ENCODE data around the gene HDGFL3. TPM values are rescaled to one million over a fixed set of nuclear protein-coding genes. Genes with fewer than 3 reads are reported as not detected.

HDGFL3 gene
- total RNA-seq, 4 donors from 2014 or later = 1.00 to 7.1 (median 4.1) TPM

GRCh38 chr15:83109532-83109931 lies 98.1 kb downstream of the HDGFL3 start:
- intact Hi-C loops (cut with DNase I; ENCODE audit: low total_unique reads) = loop anchor here (5.0 to 10.0 kb wide), 3 partner anchors 62 to 345 kb away; no protein-coding TSS in a partner anchor
- in situ Hi-C loops (cut with MboI; ENCODE audit: low sequenced_read_pairs in 4 of 4) = loop anchor here in 3 of 4 donors (5.0 to 25.0 kb wide), 3 partner anchors 95 to 572 kb away; partner anchors contain the start of genes C15orf40 (in 2 of the 3) and RPS17 (in 1 of the 3)
- no peak overlapping the region for H3K4me3 ChIP-seq
- no peaks in the 10 kb centered on the region for H3K27me3 ChIP-seq
- TF ChIP-seq CTCF (IDR thresholded peaks at IDR 0.05 in 4 of 5, conservative IDR thresholded peaks at IDR 0.05 in 1 of 5) (no peak), POLR2A (IDR thresholded peaks at IDR 0.05) (no peak)
- peaks cover 34 to 36% of the 10 kb centered on the region in 2 donors for H3K4me1 ChIP-seq
- no peak for ATAC-seq
- DNase-seq = no peak
- H3K36me3 ChIP-seq = peaks cover 0 to 7% of the 10 kb centered on the region in 2 donors
- no peaks in the 10 kb centered on the region for H3K9me3 ChIP-seq
- H3K27ac ChIP-seq = peak overlapping the region in 3 of 4 donors; percentile 26 to 87 (median 80)

DNA sequence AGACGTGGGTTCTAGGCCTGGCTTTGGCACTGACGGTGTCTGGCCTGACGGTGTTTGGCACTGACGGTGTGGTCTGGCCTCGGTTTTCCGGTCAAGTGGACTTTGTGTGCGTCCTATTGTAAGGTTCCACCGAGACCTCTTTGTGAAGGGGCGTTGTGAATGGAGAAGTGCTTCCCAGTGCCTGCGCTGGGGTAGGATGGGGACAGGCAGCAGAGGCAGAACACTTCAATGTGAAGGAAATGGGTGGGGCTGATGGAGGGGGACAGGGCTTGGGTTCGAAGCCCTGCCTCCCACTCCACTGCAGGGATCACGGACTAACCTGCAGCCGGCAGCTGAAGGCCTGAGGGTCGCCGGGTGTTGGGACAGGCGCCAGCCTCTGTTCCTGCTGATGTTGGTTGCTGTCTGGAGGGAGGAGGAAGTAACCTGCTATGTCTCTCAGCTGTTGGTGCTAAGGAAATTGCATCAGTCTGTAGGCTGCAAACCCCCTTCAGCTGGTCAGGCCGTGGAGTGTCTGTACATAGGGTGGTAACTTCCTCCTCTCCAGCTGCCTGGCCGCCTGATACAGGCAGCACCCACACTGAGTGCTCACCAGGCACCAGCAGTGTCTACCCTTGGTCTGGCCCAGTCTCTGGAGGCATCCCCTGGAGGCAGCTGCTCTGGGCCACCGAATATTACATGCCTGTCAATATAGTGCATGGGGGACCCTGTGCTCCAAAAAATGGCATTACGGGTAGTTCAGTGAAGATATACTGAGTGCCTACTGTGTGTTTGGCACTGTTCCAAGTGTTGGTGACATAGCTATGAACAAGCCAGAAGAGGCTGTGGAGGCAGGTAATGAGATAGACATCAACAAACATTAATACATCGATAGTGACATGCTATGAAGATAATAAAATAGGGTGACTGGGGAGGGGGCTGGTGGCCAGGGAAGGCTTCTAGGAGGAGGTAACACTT lies 99.1 kb downstream of the HDGFL3 start:
- H3K9me3 ChIP-seq = no peaks in the 10 kb centered on the region
- peak overlapping the region; percentile 80 to 91 (median 88) for H3K27ac ChIP-seq
- no peaks in the 10 kb centered on the region for H3K27me3 ChIP-seq
- TF ChIP-seq CTCF (IDR thresholded peaks at IDR 0.05 in 4 of 5, conservative IDR thresholded peaks at IDR 0.05 in 1 of 5) (no peak), POLR2A (IDR thresholded peaks at IDR 0.05) (peak in 1 of 2 donors; percentile 33)
- peaks cover 34 to 35% of the 10 kb centered on the region in 2 donors for H3K4me1 ChIP-seq
- ATAC-seq (peak; percentile 26 to 30), DNase-seq (peak; percentile 46 to 57)
- H3K36me3 ChIP-seq = no peaks in the 10 kb centered on the region
- in situ Hi-C loops (cut with MboI; ENCODE audit: low sequenced_read_pairs in 4 of 4) (loop anchor here in 3 of 4 donors (5.0 to 25.0 kb wide), 3 partner anchors 94 to 571 kb away; partner anchors contain the start of genes C15orf40 (in 2 of the 3) and RPS17 (in 1 of the 3)), intact Hi-C loops (cut with DNase I; ENCODE audit: low total_unique reads) (loop anchor here (5.0 to 10.0 kb wide), 3 partner anchors 61 to 344 kb away; no protein-coding TSS in a partner anchor)
- peak overlapping the region; percentile 64 to 88 (median 76) for H3K4me3 ChIP-seq

DNA sequence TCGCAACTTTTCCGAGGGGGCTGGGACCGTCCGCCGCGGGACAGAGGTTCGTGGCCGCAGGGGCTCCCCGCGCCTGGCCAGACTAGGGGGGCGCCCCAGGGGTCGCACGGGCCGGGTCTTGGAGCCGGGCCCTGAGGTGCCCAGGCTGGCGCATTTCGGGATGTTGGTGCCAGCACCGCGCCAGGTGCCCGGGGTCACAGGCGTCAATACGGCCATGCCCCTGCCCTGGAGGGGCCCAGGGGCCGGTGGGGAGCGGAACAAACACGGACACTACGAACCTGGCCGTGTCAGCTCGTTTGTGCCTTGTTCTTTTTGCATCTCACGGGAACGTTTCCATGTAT lies 99.8 kb downstream of the HDGFL3 start:
- in situ Hi-C loops (cut with MboI; ENCODE audit: low sequenced_read_pairs in 4 of 4) (loop anchor here in 3 of 4 donors (5.0 to 25.0 kb wide), 3 partner anchors 93 to 571 kb away; partner anchors contain the start of genes C15orf40 (in 2 of the 3) and RPS17 (in 1 of the 3)), intact Hi-C loops (cut with DNase I; ENCODE audit: low total_unique reads) (loop anchor here (1.0 to 10.0 kb wide), 4 partner anchors 61 to 343 kb away; partner anchors contain the start of gene C15orf40)
- no peaks in the 10 kb centered on the region for H3K36me3 ChIP-seq
- TF ChIP-seq CTCF (IDR thresholded peaks at IDR 0.05 in 4 of 5, conservative IDR thresholded peaks at IDR 0.05 in 1 of 5) = no peak
- no peak for TF ChIP-seq POLR2A (IDR thresholded peaks at IDR 0.05)
- H3K4me1 ChIP-seq = peaks cover 28 to 31% of the 10 kb centered on the region in 2 donors
- DNase-seq (no peak), ATAC-seq (peak; percentile 17 to 18)
- peak overlapping the region; percentile 80 to 91 (median 88) for H3K27ac ChIP-seq
- H3K9me3 ChIP-seq = no peaks in the 10 kb centered on the region
- H3K27me3 ChIP-seq = no peaks in the 10 kb centered on the region
- peak overlapping the region; percentile 64 to 88 (median 76) for H3K4me3 ChIP-seq

DNA sequence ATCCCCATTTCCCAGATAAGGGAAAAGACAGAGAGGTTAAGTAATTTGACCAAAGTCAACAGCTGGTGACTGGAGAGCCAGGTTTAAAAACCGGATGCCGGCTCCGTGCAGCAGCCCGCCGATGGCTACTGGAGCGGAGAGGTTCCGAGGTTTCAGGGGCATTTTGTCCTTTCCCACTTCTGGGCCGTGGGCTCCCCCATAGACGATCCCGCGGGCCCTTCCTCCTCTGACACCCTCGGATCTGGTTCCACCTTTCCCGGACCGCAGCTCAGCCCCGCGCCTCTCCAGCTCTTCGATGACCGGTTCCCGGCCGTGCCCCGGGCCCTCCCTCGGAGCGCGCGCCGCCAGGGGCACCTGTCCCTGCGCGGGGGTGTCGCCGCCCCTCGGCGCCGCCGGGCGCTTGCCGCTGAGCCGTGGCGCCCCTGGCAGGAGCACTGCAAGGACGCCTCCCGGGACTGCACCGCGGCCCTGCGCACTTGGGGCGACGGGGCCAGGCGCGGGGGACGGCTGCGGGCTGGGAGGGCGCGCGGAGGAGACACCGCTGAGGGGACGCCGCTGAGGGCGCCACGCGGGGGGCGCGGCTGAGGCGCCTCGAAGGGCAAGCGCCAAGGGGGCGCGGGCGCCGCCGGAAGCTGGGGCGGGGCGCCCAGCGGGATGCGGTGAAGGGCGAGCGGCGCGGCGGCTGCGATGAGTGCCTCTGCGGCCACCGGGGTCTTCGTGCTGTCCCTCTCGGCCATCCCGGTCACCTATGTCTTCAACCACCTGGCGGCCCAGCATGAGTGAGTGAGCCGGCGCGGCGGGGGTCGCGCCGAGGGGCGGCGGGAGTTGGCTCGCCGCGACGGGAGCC lies 100.4 kb downstream of the HDGFL3 start, which contains the start of gene TM6SF1:
Gene TM6SF1, plus strand, starts transcription at position 652 of the 847 bp plus-strand sequence. Its CDS starts 36 bp downstream, at position 688.
- in situ Hi-C loops (cut with MboI; ENCODE audit: low sequenced_read_pairs in 4 of 4) (loop anchor here in 3 of 4 donors (5.0 to 25.0 kb wide), 3 partner anchors 92 to 570 kb away; partner anchors contain the start of genes C15orf40 (in 2 of the 3) and RPS17 (in 1 of the 3)), intact Hi-C loops (cut with DNase I; ENCODE audit: low total_unique reads) (loop anchor here (1.0 to 10.0 kb wide), 4 partner anchors 60 to 342 kb away; partner anchors contain the start of gene C15orf40)
- Histone ChIP-seq H3K9me3 (no peaks in the 10 kb centered on the region), H3K4me3 (peak within 1 kb of the TSS; percentile 64 to 88 (median 76)), H3K27ac (peak within 1 kb of the TSS; percentile 80 to 91 (median 88)), H3K4me1 (peaks cover 23 to 27% of the 10 kb centered on the region in 2 donors), H3K27me3 (no peaks in the 10 kb centered on the region), H3K36me3 (no peaks in the 10 kb centered on the region)
- TF ChIP-seq CTCF (IDR thresholded peaks at IDR 0.05 in 4 of 5, conservative IDR thresholded peaks at IDR 0.05 in 1 of 5) (peak in 3 of 5 experiments; percentile 19 to 42 (median 37)), POLR2A (IDR thresholded peaks at IDR 0.05) (peak in 1 of 2 donors; percentile 39)
- peak; percentile 79 for ATAC-seq
- DNase-seq = peak; percentile 38 to 69
